K562 (cell line): ENCODE results near the gene CEBPE. TPM values are rescaled to one million over a fixed set of nuclear protein-coding genes. Genes with fewer than 3 reads are reported as not detected.
A peak's percentile ranks its signal among the peaks of the same experiment; 100 is the strongest.

Experiments used
- ATAC-seq: fragments of 200-7000 bp; cut with Tn5 transposase; 3 replicates; pipeline ENCODE4 v1.9.1; 2020; ENCODE audit warnings: moderate library complexity
- BruUV-seq: library from RNA; stranded (reverse); fragments of 400-500 nt; replicated peaks from 2 replicates; lab custom pipeline; 2021; lab: Mats Ljungman, UMichigan
- CTCF ChIA-PET: fragments of 300-600 bp; formaldehyde crosslinking; extraction: SDS; loops from one replicate; lab custom pipeline; 2021; ENCODE audit warnings: low intra/inter-chr PET ratio; lab: Yijun Ruan, JAX
- POLR2A ChIA-PET: fragments of 300-600, 350-650 bp; sonication (Branson Sonifier 250); formaldehyde crosslinking; extraction: SDS; loops from one replicate; lab custom pipeline; 2021; ENCODE audit warnings: antibody characterized with exemption, inconsistent platforms; lab: Yijun Ruan, JAX
- DNase-seq, 4 experiments: peaks; one replicate each; pipeline versions ENCODE4 v3.0.0 to v3.0.0-alpha.2; 2011 to 2018; ENCODE audit warnings: low spot score in 3 of 4, mixed read lengths in 3 of 4; ENCODE audit errors: extremely low read depth in 1 of 4
- FAIRE-seq: peaks from 2 replicates; lab custom pipeline; 2011; peaks lifted over from hg19 to GRCh38; lab: Jason Lieb, UNC
- H2AFZ ChIP-seq: 2 replicates; pipeline ENCODE4 v1.6.0; 2011; ENCODE audit warnings: low read depth, low read length, control low read depth, inconsistent platforms
- H3K27ac ChIP-seq: fragments of 200-600 bp; 3 replicates; pipeline ENCODE4 v1.8.0; 2011; ENCODE audit warnings: low read depth, mild to moderate bottlenecking, control low read depth, inconsistent platforms, low read length, moderate library complexity, mixed read lengths; ENCODE audit errors: extremely low read depth
- H3K27me3 ChIP-seq, 2 experiments: fragments of 300-600 bp in 1 of 2; 2 replicates in 1 of 2; 3 replicates in 1 of 2; pipeline versions ENCODE4 v1.6.0 to v1.8.0; 2011; ENCODE audit warnings: inconsistent platforms in 2 of 2, low read length in 2 of 2, mild to moderate bottlenecking in 1 of 2, mixed read lengths in 1 of 2, moderate library complexity in 1 of 2; ENCODE audit not compliant: control insufficient read depth in 2 of 2, insufficient read depth in 2 of 2
- H3K36me3 ChIP-seq: fragments of 300-600 bp; 3 replicates; pipeline ENCODE4 v1.8.0; 2011; ENCODE audit warnings: mild to moderate bottlenecking, low read length, inconsistent platforms; ENCODE audit not compliant: control insufficient read depth, insufficient read depth
- H3K4me1 ChIP-seq, 2 experiments: fragments of 200-600 bp in 1 of 2; replicated peaks in 1 of 2; 2 replicates in 1 of 2; 3 replicates in 1 of 2; pipeline versions ENCODE4 v1.5.1 to v1.8.0; 2011; ENCODE audit warnings: inconsistent platforms in 2 of 2, low read length in 2 of 2, mild to moderate bottlenecking in 1 of 2, mixed read lengths in 1 of 2, moderate library complexity in 1 of 2; ENCODE audit not compliant: control insufficient read depth in 2 of 2, insufficient read depth in 2 of 2
- H3K4me2 ChIP-seq: 2 replicates; pipeline ENCODE4 v1.6.1; 2011; ENCODE audit warnings: low read length, control low read depth, inconsistent platforms, mixed read lengths; ENCODE audit not compliant: insufficient read depth
- H3K4me3 ChIP-seq: fragments of 200-600 bp; sonication (generic), shearing (Covaris generic); 2 replicates; pipeline ENCODE4 v1.5.1; 2016; ENCODE audit warnings: control low read depth, inconsistent platforms
- H3K79me2 ChIP-seq: fragments of 200-600 bp; 3 replicates; pipeline ENCODE4 v1.8.0; 2011; ENCODE audit warnings: low read length, inconsistent platforms; ENCODE audit not compliant: control insufficient read depth, insufficient read depth
- H3K9ac ChIP-seq, 2 experiments: 2 replicates each; pipeline versions ENCODE4 v1.6.0 to v1.6.1; 2011; ENCODE audit warnings: low read depth in 2 of 2, low read length in 2 of 2, control low read depth in 1 of 2, inconsistent platforms in 1 of 2, mild to moderate bottlenecking in 1 of 2, mixed read lengths in 1 of 2; ENCODE audit not compliant: insufficient read depth in 1 of 2
- H3K9me1 ChIP-seq: one replicate; pipeline ENCODE4 v1.6.0; 2011; ENCODE audit warnings: inconsistent platforms, mild to moderate bottlenecking, low read length, moderate library complexity; ENCODE audit not compliant: control insufficient read depth, insufficient read depth
- H3K9me3 ChIP-seq: replicated peaks from 2 replicates; pipeline ENCODE4 v1.5.1; 2011; ENCODE audit warnings: low read depth, low read length, inconsistent platforms; ENCODE audit not compliant: control insufficient read depth, insufficient read depth
- H4K20me1 ChIP-seq: replicated peaks from 2 replicates; pipeline ENCODE4 v1.6.1; 2011; ENCODE audit warnings: low read length, inconsistent platforms, mixed read lengths; ENCODE audit not compliant: control insufficient read depth, insufficient read depth
- CBFA2T2 ChIP-seq: fragments of 450-650 bp; conservative IDR thresholded peaks from 2 replicates; pipeline ENCODE4 v1.6.1; 2017; ENCODE audit warnings: mild to moderate bottlenecking
- CCNT2 ChIP-seq: IDR thresholded peaks from 2 replicates; pipeline ENCODE4 v1.6.1; 2011; ENCODE audit warnings: borderline replicate concordance, low read depth, mild to moderate bottlenecking, moderate library complexity, mixed read lengths, low read length; ENCODE audit not compliant: insufficient read length; ENCODE audit errors: extremely low read depth
- POLR2AphosphoS2 ChIP-seq: IDR thresholded peaks from 2 replicates; pipeline ENCODE4 v1.6.1; 2012; ENCODE audit warnings: low read length, improper control_type of control experiment
- TAF15 ChIP-seq: fragments of 200-400 bp; formaldehyde crosslinking; IDR thresholded peaks from 2 replicates; pipeline ENCODE4 v1.6.1; 2017; ENCODE audit warnings: mild to moderate bottlenecking, low read depth, low read length, moderate library complexity
- ZNF41 ChIP-seq: fragments of 250-450 bp; sonication (Bioruptor Pico); conservative IDR thresholded peaks from 2 replicates; pipeline ENCODE4 v1.4.0; 2020; ENCODE audit warnings: mild to moderate bottlenecking
- WGBS: fragments of 100-300 bp; shearing (Covaris generic); methylation state at CpG from one replicate; pipeline ENCODE4 v1.1.6; 2016; ENCODE audit warnings: low coverage, mixed read lengths; ENCODE audit not compliant: insufficient coverage; ENCODE audit errors: missing lambda C conversion rate; 5-methylcytosine and 5-hydroxymethylcytosine counted together
- in situ Hi-C: fragments of 300-500 bp; cut with MboI; formaldehyde crosslinking; loops from 4 replicates; pipeline ENCODE4 v1.15.0; 2018; ENCODE audit warnings: inconsistent platforms, mixed read lengths
- intact Hi-C: fragments of 100-400 bp; cut with micrococcal nuclease; formaldehyde crosslinking; loops from 2 replicates; pipeline ENCODE4 v1.14.2; 2022
- polyA plus RNA-seq, 8 experiments: library from polyadenylated mRNA; depleted of rRNA in 4 of 8; stranded (reverse) in 5 of 8; unstranded in 3 of 8; fragments of >200 nt; fragmentation: Nextera tagmentation in 2 of 8; fragmentation: Illumina TruSeq in 1 of 8; extraction: Ambion mirVana in 2 of 8; extraction: Trizol in 1 of 8; gene quantifications; 2 replicates each; pipeline versions ENCODE4 v1.2.1 to v1.2.3, GENCODE V29; 2011 to 2014; ENCODE audit warnings: inconsistent platforms in 1 of 8, missing spikeins in 1 of 8
- total RNA-seq, 7 experiments: library from RNA; depleted of rRNA in 6 of 7; stranded (reverse); fragments of >200 nt in 6 of 7; fragmentation: Illumina TruSeq in 2 of 7; extraction: Trizol in 2 of 7; gene quantifications; 2 replicates each; pipeline versions ENCODE4 v1.2.1 to v1.2.3, GENCODE V29; 2011 to 2021; ENCODE audit warnings: low replicate concordance in 1 of 7
- TF ChIP-seq, protein P1 (sequence below): fragments of 450-650 bp; formaldehyde crosslinking; IDR thresholded peaks from 2 replicates; pipeline ENCODE4 v1.4.0; 2020; ENCODE audit warnings: mild to moderate bottlenecking
- TF ChIP-seq, protein P2 (sequence below): fragments of 250-450 bp; sonication (Bioruptor Pico); IDR thresholded peaks from 2 replicates; pipeline ENCODE4 v1.5.0; 2022; ENCODE audit warnings: mild to moderate bottlenecking

The CEBPE gene
- total and polyA plus RNA-seq, 9 of the 15 experiments (the other 6 are each of a cell fraction or from before 2014, with no cell fraction given) = 0.09 to 0.15 (median 0.13) TPM; not detected in 6

DNA sequence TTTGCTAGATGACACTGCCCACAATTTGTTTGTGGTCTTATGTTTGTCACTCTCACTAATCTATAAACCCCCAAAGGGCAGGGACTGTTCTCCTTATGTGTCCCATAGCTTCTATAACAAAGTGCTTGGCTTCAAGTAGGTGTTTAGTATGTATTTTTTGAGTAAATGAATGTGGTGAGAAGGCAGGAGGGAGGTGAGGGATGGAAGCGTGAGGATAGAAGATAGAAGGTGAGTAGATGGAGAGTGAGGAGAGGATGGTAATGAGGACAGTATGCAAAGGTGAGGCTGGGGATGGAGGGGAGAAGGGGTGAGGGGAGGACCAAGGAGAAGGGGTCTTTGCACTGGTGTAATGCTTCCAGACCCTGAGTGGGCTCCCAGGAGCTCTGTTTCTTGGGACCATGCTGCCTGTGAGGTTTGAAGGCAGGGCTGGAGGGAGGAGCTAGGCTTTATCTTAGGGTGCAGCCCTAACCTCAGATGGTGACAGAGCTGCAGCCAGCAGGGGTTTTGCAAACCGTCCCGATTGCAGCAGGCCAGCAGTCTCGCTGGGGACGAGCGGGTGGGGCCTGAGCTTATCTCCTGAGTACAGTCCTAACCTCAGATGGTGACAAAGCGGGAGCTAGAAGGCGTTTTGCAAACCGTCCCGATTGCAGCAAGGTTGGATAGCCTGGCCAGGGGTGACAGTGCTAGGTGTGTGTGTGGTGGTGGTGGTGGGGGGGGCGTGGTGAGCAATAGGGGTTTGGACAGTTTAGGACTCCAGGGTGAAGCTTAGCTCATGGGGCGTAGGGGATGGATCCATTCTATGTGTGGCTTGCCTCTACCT lies 6.5 kb downstream of the CEBPE start (continued):
- TF ChIP-seq, protein P1, sequence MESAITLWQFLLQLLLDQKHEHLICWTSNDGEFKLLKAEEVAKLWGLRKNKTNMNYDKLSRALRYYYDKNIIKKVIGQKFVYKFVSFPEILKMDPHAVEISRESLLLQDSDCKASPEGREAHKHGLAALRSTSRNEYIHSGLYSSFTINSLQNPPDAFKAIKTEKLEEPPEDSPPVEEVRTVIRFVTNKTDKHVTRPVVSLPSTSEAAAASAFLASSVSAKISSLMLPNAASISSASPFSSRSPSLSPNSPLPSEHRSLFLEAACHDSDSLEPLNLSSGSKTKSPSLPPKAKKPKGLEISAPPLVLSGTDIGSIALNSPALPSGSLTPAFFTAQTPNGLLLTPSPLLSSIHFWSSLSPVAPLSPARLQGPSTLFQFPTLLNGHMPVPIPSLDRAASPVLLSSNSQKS = no peak
- TF ChIP-seq TAF15 (no peak), CCNT2 (peak; percentile 99)
- TF ChIP-seq, all 486 proteins: peak for 182

DNA sequence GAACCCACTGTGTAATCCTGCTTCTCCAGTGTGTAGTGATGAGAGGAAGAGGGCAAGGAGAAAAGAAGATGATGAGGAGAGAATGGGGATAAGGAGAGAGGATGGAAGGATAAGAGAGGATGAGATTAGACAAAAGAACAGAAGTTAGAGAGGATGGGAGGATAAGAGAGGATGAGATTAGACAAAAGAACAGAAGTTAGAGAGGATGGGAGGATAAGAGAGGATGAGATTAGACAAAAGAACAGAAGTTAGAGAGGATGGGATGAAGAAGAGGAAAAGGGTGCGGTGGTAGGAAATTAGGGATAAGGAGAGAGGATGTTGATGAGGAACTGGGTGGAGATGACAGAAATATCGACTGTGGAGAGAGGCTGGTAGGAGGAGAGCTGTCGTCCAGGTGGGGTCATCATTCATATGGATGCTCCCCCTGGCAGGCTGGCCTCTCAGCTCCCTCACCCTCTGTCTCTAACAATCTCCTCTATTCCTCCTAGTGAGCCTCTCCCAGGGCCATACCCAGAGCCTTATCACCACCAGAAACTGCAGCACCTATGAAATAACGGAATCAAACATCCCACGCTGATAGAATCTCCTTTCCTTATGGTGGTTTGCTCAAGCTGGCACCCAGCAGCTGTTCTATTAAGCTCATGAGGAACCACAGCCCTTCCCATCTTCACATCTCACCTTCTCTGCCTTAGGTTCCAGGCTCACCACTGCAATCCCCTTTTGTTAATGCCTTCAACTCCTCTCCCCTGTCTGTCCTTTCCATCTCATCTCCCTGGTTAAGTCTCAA lies 8.3 kb downstream of the CEBPE start:
- no TSS peak for BruUV-seq
- H3K27ac ChIP-seq = no peak overlapping the region
- 0 out of 2 replicates have a peak, but pooled peaks have one; percentile 5 for TF ChIP-seq CBFA2T2
- TF ChIP-seq ZNF41 (CRISPR knock-in tag) = no peak
- TF ChIP-seq POLR2AphosphoS2 = no peak
- TF ChIP-seq, protein P2, sequence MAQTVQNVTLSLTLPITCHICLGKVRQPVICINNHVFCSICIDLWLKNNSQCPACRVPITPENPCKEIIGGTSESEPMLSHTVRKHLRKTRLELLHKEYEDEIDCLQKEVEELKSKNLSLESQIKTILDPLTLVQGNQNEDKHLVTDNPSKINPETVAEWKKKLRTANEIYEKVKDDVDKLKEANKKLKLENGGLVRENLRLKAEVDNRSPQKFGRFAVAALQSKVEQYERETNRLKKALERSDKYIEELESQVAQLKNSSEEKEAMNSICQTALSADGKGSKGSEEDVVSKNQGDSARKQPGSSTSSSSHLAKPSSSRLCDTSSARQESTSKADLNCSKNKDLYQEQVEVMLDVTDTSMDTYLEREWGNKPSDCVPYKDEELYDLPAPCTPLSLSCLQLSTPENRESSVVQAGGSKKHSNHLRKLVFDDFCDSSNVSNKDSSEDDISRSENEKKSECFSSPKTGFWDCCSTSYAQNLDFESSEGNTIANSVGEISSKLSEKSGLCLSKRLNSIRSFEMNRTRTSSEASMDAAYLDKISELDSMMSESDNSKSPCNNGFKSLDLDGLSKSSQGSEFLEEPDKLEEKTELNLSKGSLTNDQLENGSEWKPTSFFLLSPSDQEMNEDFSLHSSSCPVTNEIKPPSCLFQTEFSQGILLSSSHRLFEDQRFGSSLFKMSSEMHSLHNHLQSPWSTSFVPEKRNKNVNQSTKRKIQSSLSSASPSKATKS (CRISPR knock-in tag) = no peak
- TF ChIP-seq, all 486 proteins: peak for 1
- Histone ChIP-seq H3K27me3 (peaks cover 0 to 13% of the 10 kb centered on the region in 2 experiments; a peak in 3 of 5 replicates), H3K79me2 (no peaks in the 10 kb centered on the region), H3K4me2 (no peak overlapping the region), H3K9me1 (no peaks in the 10 kb centered on the region), H3K4me3 (no peak overlapping the region), H2AFZ (no peak overlapping the region), H3K36me3 (no peaks in the 10 kb centered on the region), H3K9me3 (no peaks in the 10 kb centered on the region), H3K9ac (no peak overlapping the region; a peak in 1 of 4 replicates), H3K4me1 (peaks cover 24 to 41% of the 10 kb centered on the region in 2 experiments), H4K20me1 (peaks cover 3% of the 10 kb centered on the region; the same call in 1 of the 2 replicates)
- POLR2A ChIA-PET = interaction anchor here (0.5 to 3.5 kb wide), 5 partner anchors 10 to 1236 kb away, joined by 3 to 12 read pairs (median 4); partner anchors contain the start of genes ACIN1 and C14orf119
- FAIRE-seq (no peak), ATAC-seq (no peak), DNase-seq (no peak)
- in situ Hi-C loops = no loop called here
- intact Hi-C loops = no loop called here
- 4% methylated on average over 5 of the region's 5 CpGs for WGBS
- CTCF ChIA-PET = interaction anchor here (3.3 to 5.6 kb wide), 2 partner anchors 33 to 40 kb away, joined by 25 to 109 read pairs; no protein-coding TSS in a partner anchor
